ENCODE data around the gene NEUROD2. TPM values are rescaled to one million over a fixed set of nuclear protein-coding genes. Genes with fewer than 3 reads are reported as not detected.
A peak's percentile ranks its signal among the peaks of the same experiment; 100 is the strongest.

The NEUROD2 gene
- total RNA-seq, 1 experiment from 2014 or later = not detected

- no peaks in the 10 kb centered on the region for H3K9me3 Mint-ChIP-seq (ENCODE audit: unreplicated experiment)
- peak overlapping the region; percentile 97 for H3K27ac Mint-ChIP-seq (ENCODE audit: low read depth, unreplicated experiment)
- POLR2A ChIA-PET = no interaction called here
- no TSS peak for BruUV-seq (replicated peaks)
- no peaks in the 10 kb centered on the region for H3K27me3 Mint-ChIP-seq (ENCODE audit: insufficient read depth, unreplicated experiment)
- CTCF ChIA-PET = interaction anchor here (1.4 to 9.9 kb wide), 2 partner anchors 15 to 17 kb away, joined by 6 to 146 read pairs; no protein-coding TSS in a partner anchor
- no peak for DNase-seq (ENCODE audit: unreplicated experiment)
- H3K4me1 Mint-ChIP-seq (ENCODE audit: insufficient read depth, unreplicated experiment) = peaks cover 35% of the 10 kb centered on the region
- intact Hi-C loops (cut with micrococcal nuclease) = loop anchor here (5.0 kb wide), 2 partner anchors 48 to 113 kb away; partner anchors contain the start of gene PGAP3
- no peak for TF ChIP-seq CTCF (IDR thresholded peaks at IDR 0.05; ENCODE audit: unreplicated experiment)
- H3K36me3 Mint-ChIP-seq (ENCODE audit: insufficient read depth, unreplicated experiment) = no peaks in the 10 kb centered on the region
- H3K4me3 Mint-ChIP-seq (ENCODE audit: unreplicated experiment) = no peak overlapping the region
Observed at GRCh38 chr17:39639043-39639442, 31.3 kb upstream of the NEUROD2 start.

- intact Hi-C loops (cut with micrococcal nuclease) = loop anchor here (5.0 kb wide), 2 partner anchors 49 to 114 kb away; partner anchors contain the start of gene PGAP3
- H3K4me1 Mint-ChIP-seq (ENCODE audit: insufficient read depth, unreplicated experiment) = peaks cover 27% of the 10 kb centered on the region
- H3K27ac Mint-ChIP-seq (ENCODE audit: low read depth, unreplicated experiment) = peak overlapping the region; percentile 97
- H3K27me3 Mint-ChIP-seq (ENCODE audit: insufficient read depth, unreplicated experiment) = no peaks in the 10 kb centered on the region
- ChIA-PET POLR2A (interaction anchor here (1.1 to 2.4 kb wide), 6 partner anchors 20 to 343 kb away, joined by 3 to 16 read pairs (median 6); partner anchors contain the start of genes ERBB2, PGAP3 and PSMD3), CTCF (interaction anchor here (0.6 to 9.9 kb wide), 8 partner anchors 14 to 523 kb away, joined by 3 to 146 read pairs (median 4); partner anchors contain the start of gene MIEN1)
- BruUV-seq (replicated peaks) = no TSS peak
- DNase-seq (ENCODE audit: unreplicated experiment) = no peak
- no peaks in the 10 kb centered on the region for H3K9me3 Mint-ChIP-seq (ENCODE audit: unreplicated experiment)
- H3K4me3 Mint-ChIP-seq (ENCODE audit: unreplicated experiment) = peak overlapping the region; percentile 93
- TF ChIP-seq CTCF (IDR thresholded peaks at IDR 0.05; ENCODE audit: unreplicated experiment) = no peak
- H3K36me3 Mint-ChIP-seq (ENCODE audit: insufficient read depth, unreplicated experiment) = no peaks in the 10 kb centered on the region
Observed at GRCh38 chr17:39638317-39638716, 30.6 kb upstream of the NEUROD2 start.

- Mint-ChIP-seq H3K4me1 (ENCODE audit: insufficient read depth, unreplicated experiment) (peaks cover 20% of the 10 kb centered on the region), H3K4me3 (ENCODE audit: unreplicated experiment) (peak within 1 kb of the TSS; percentile 93), H3K36me3 (ENCODE audit: insufficient read depth, unreplicated experiment) (no peaks in the 10 kb centered on the region), H3K9me3 (ENCODE audit: unreplicated experiment) (no peaks in the 10 kb centered on the region), H3K27me3 (ENCODE audit: insufficient read depth, unreplicated experiment) (peaks cover 3% of the 10 kb centered on the region), H3K27ac (ENCODE audit: low read depth, unreplicated experiment) (peak within 1 kb of the TSS; percentile 97)
- ChIA-PET POLR2A (interaction anchor here (0.6 to 2.4 kb wide), 19 partner anchors 9 to 884 kb away, joined by 3 to 16 read pairs (median 3); partner anchors contain the start of genes ERBB2, PGAP3 and PSMD3), CTCF (interaction anchor here (0.7 to 9.9 kb wide), 5 partner anchors 16 to 118 kb away, joined by 3 to 146 read pairs (median 4); partner anchors contain the start of gene MIEN1)
- no TSS peak for BruUV-seq (replicated peaks)
- peak; percentile 9 for TF ChIP-seq CTCF (IDR thresholded peaks at IDR 0.05; ENCODE audit: unreplicated experiment)
- DNase-seq (ENCODE audit: unreplicated experiment) = peak; percentile 82
- intact Hi-C loops (cut with micrococcal nuclease) = loop anchor here (5.0 kb wide), 2 partner anchors 50 to 115 kb away; partner anchors contain the start of gene PGAP3
Observed at GRCh38 chr17:39636927-39637736, 29.4 kb upstream of the NEUROD2 start, which contains the start of gene STARD3. TSS of gene STARD3 (plus strand) at chr17:39637144. CDS start at chr17:39653532, 16,388 bp downstream.

GRCh38 chr17:39636587-39636926 lies 28.8 kb upstream of the NEUROD2 start:
- Mint-ChIP-seq H3K36me3 (ENCODE audit: insufficient read depth, unreplicated experiment) (no peaks in the 10 kb centered on the region), H3K27me3 (ENCODE audit: insufficient read depth, unreplicated experiment) (peaks cover 9% of the 10 kb centered on the region), H3K9me3 (ENCODE audit: unreplicated experiment) (no peaks in the 10 kb centered on the region), H3K4me1 (ENCODE audit: insufficient read depth, unreplicated experiment) (peaks cover 20% of the 10 kb centered on the region), H3K27ac (ENCODE audit: low read depth, unreplicated experiment) (peak overlapping the region; percentile 97), H3K4me3 (ENCODE audit: unreplicated experiment) (peak overlapping the region; percentile 93)
- no peak for DNase-seq (ENCODE audit: unreplicated experiment)
- intact Hi-C loops (cut with micrococcal nuclease) = loop anchor here (5.0 kb wide), 2 partner anchors 51 to 116 kb away; partner anchors contain the start of gene PGAP3
- POLR2A ChIA-PET = interaction anchor here (0.6 to 2.4 kb wide), 9 partner anchors 11 to 885 kb away, joined by 3 to 16 read pairs (median 3); partner anchors contain the start of genes ERBB2 and PSMD3
- no peak for TF ChIP-seq CTCF (IDR thresholded peaks at IDR 0.05; ENCODE audit: unreplicated experiment)
- CTCF ChIA-PET = interaction anchor here (9.9 kb wide), 1 partner anchor 15 kb away, joined by 146 read pairs; no protein-coding TSS in a partner anchor
- TSS peak; percentile 77 for BruUV-seq (replicated peaks)

All from MCF 10A (cell line).